ENCODE measurements around the gene WIPI1. TPM values are rescaled to one million over a fixed set of nuclear protein-coding genes. Genes with fewer than 3 reads are reported as not detected.

WIPI1 gene
- total RNA-seq, 2 experiments from 2014 or later: 34.4 to 43.5 TPM

- ChIA-PET CTCF (ENCODE audit: unreplicated experiment) (no interaction called here), POLR2A (interaction anchor here (0.5 to 0.6 kb wide), 2 partner anchors 42 to 181 kb away, joined by 3 to 4 read pairs; no protein-coding TSS in a partner anchor)
- BruUV-seq (replicated peaks): no TSS peak
- H3K4me2 ChIP-seq (ENCODE audit: low read length): no peak overlapping the region
- H3K9me3 ChIP-seq (ENCODE audit: low read length): no peaks in the 10 kb centered on the region
- H4K20me1 ChIP-seq (ENCODE audit: insufficient read depth, low read length): no peaks in the 10 kb centered on the region
- no peak overlapping the region for H3K4me3 ChIP-seq (ENCODE audit: low read depth, low read length, poor library complexity, severe bottlenecking)
- intact Hi-C loops (cut with micrococcal nuclease; ENCODE audit: unreplicated experiment): no loop called here
- H3K9me2 ChIP-seq (ENCODE audit: insufficient read depth, low read length): no peaks in the 10 kb centered on the region
- DNase-seq (ENCODE audit: low spot score): no peak
- no peak overlapping the region for H3K27ac ChIP-seq (ENCODE audit: low read depth, low read length, poor library complexity, severe bottlenecking)
- H3K79me2 ChIP-seq (ENCODE audit: insufficient read depth, low read depth, low read length): no peaks in the 10 kb centered on the region
- peaks cover 13% of the 10 kb centered on the region; the same call in 1 of the 2 replicates for H3K36me3 ChIP-seq (ENCODE audit: insufficient read depth, low read length)
- TF ChIP-seq, protein P1, sequence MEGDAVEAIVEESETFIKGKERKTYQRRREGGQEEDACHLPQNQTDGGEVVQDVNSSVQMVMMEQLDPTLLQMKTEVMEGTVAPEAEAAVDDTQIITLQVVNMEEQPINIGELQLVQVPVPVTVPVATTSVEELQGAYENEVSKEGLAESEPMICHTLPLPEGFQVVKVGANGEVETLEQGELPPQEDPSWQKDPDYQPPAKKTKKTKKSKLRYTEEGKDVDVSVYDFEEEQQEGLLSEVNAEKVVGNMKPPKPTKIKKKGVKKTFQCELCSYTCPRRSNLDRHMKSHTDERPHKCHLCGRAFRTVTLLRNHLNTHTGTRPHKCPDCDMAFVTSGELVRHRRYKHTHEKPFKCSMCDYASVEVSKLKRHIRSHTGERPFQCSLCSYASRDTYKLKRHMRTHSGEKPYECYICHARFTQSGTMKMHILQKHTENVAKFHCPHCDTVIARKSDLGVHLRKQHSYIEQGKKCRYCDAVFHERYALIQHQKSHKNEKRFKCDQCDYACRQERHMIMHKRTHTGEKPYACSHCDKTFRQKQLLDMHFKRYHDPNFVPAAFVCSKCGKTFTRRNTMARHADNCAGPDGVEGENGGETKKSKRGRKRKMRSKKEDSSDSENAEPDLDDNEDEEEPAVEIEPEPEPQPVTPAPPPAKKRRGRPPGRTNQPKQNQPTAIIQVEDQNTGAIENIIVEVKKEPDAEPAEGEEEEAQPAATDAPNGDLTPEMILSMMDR (conservative IDR thresholded peaks at IDR 0.05; ENCODE audit: low read length): no peak
- no peak for TF ChIP-seq EZH2phosphoT487 (IDR thresholded peaks at IDR 0.05; ENCODE audit: borderline replicate concordance, low read depth, low read length)
- no peaks in the 10 kb centered on the region for H3K4me1 ChIP-seq (ENCODE audit: insufficient read depth, low read length, poor library complexity, severe bottlenecking)
- no peak overlapping the region for H2AFZ ChIP-seq (ENCODE audit: low read length)
Measured at GRCh38 chr17:68424203-68424602, 33.1 kb downstream of the WIPI1 start.

DNA sequence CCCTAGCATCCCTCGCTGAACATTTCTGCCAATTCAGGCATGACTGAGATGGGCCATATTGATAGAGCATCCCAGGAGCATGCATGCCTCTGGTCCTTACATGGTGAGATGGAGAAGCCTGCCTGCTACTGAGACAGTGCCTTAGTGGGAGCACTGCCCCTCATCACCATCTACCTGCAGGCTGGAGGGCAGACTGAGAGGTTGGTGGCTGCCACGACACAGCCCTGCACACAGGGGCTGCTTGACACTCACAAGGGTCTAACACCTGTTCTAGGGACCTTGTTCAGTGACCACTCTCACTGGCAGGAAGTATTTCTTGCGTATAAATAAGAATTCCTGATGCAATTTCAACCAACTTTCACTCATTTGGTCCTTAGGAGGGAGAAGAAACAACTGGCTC is 34.0 kb downstream of the WIPI1 start:
- Histone ChIP-seq H3K9me2 (ENCODE audit: insufficient read depth, low read length) (no peaks in the 10 kb centered on the region), H3K4me1 (ENCODE audit: insufficient read depth, low read length, poor library complexity, severe bottlenecking) (no peaks in the 10 kb centered on the region), H3K27ac (ENCODE audit: low read depth, low read length, poor library complexity, severe bottlenecking) (no peak overlapping the region), H3K4me2 (ENCODE audit: low read length) (no peak overlapping the region), H4K20me1 (ENCODE audit: insufficient read depth, low read length) (no peaks in the 10 kb centered on the region), H3K79me2 (ENCODE audit: insufficient read depth, low read depth, low read length) (no peaks in the 10 kb centered on the region), H3K4me3 (ENCODE audit: low read depth, low read length, poor library complexity, severe bottlenecking) (no peak overlapping the region), H3K36me3 (ENCODE audit: insufficient read depth, low read length) (peaks cover 3% of the 10 kb centered on the region; the same call in 1 of the 2 replicates), H2AFZ (ENCODE audit: low read length) (no peak overlapping the region), H3K9me3 (ENCODE audit: low read length) (0 out of 2 replicates have a peak, but pooled peaks cover 4% of the 10 kb centered on the region)
- TF ChIP-seq, protein P1 (conservative IDR thresholded peaks at IDR 0.05; ENCODE audit: low read length): no peak
- no peak for TF ChIP-seq EZH2phosphoT487 (IDR thresholded peaks at IDR 0.05; ENCODE audit: borderline replicate concordance, low read depth, low read length)
- CTCF ChIA-PET (ENCODE audit: unreplicated experiment): no interaction called here
- intact Hi-C loops (cut with micrococcal nuclease; ENCODE audit: unreplicated experiment): no loop called here
- no TSS peak for BruUV-seq (replicated peaks)
- DNase-seq (ENCODE audit: low spot score): no peak
- POLR2A ChIA-PET: interaction anchor here (0.5 kb wide), 1 partner anchor 20 kb away, joined by 3 read pairs; no protein-coding TSS in a partner anchor

GRCh38 chr17:68422821-68423220 is 34.5 kb downstream of the WIPI1 start:
- CTCF ChIA-PET (ENCODE audit: unreplicated experiment): no interaction called here
- no peaks in the 10 kb centered on the region for H3K36me3 ChIP-seq (ENCODE audit: insufficient read depth, low read length)
- intact Hi-C loops (cut with micrococcal nuclease; ENCODE audit: unreplicated experiment): no loop called here

More at GRCh38 chr17:68422821-68423220, 34.5 kb downstream of the WIPI1 start:
- DNase-seq (ENCODE audit: low spot score): no peak
- POLR2A ChIA-PET: interaction anchor here (0.5 to 0.7 kb wide), 3 partner anchors 20 to 241 kb away, joined by 3 read pairs; no protein-coding TSS in a partner anchor
- Histone ChIP-seq H4K20me1 (ENCODE audit: insufficient read depth, low read length) (no peaks in the 10 kb centered on the region), H3K4me2 (ENCODE audit: low read length) (no peak overlapping the region), H2AFZ (ENCODE audit: low read length) (no peak overlapping the region), H3K4me1 (ENCODE audit: insufficient read depth, low read length, poor library complexity, severe bottlenecking) (no peaks in the 10 kb centered on the region), H3K9me3 (ENCODE audit: low read length) (0 out of 2 replicates have a peak, but pooled peaks cover 8% of the 10 kb centered on the region), H3K79me2 (ENCODE audit: insufficient read depth, low read depth, low read length) (no peaks in the 10 kb centered on the region), H3K27ac (ENCODE audit: low read depth, low read length, poor library complexity, severe bottlenecking) (no peak overlapping the region), H3K4me3 (ENCODE audit: low read depth, low read length, poor library complexity, severe bottlenecking) (no peak overlapping the region), H3K9me2 (ENCODE audit: insufficient read depth, low read length) (no peaks in the 10 kb centered on the region)
- BruUV-seq (replicated peaks): no TSS peak
- TF ChIP-seq EZH2phosphoT487 (IDR thresholded peaks at IDR 0.05; ENCODE audit: borderline replicate concordance, low read depth, low read length): no peak
- TF ChIP-seq, protein P1 (conservative IDR thresholded peaks at IDR 0.05; ENCODE audit: low read length): no peak

All from OCI-LY7 (cell line).